H1 (cell line): Measurements from ENCODE around the gene HAO2. TPM values are rescaled to one million over a fixed set of nuclear protein-coding genes. Genes with fewer than 3 reads are reported as not detected.

ENCODE experiments used
- CTCF ChIA-PET: fragments of 300-600 bp; sonication (Branson Sonifier 250); formaldehyde crosslinking; loops from one replicate; lab custom pipeline; 2021; ENCODE audit not compliant: partially characterized antibody; lab: Charles Lee
- POLR2A ChIA-PET: fragments of 300-600 bp; sonication (Branson Sonifier 250); formaldehyde crosslinking; loops from one replicate; lab custom pipeline; 2021; ENCODE audit warnings: inconsistent platforms; ENCODE audit not compliant: partially characterized antibody; lab: Charles Lee
- DNase-seq, 2 experiments: peaks; one replicate each; pipeline versions ENCODE4 v3.0.0 to v3.0.0-alpha.2; 2010 to 2022; ENCODE audit warnings: low spot score in 2 of 2, low read depth in 1 of 2, mixed read lengths in 1 of 2
- FAIRE-seq: peaks from 2 replicates; lab custom pipeline; 2011; peaks lifted over from hg19 to GRCh38; lab: Jason Lieb, UNC
- H2AFZ ChIP-seq: 2 replicates; pipeline ENCODE4 v1.8.1; 2012; ENCODE audit warnings: low read length, inconsistent platforms
- H2AK5ac ChIP-seq: 2 replicates; pipeline ENCODE4 v1.6.1; 2013; ENCODE audit warnings: low read depth, low read length
- H2BK120ac ChIP-seq: replicated peaks from 2 replicates; pipeline ENCODE3; 2013; ENCODE audit warnings: low read depth, low read length, inconsistent platforms
- H2BK12ac ChIP-seq: 2 replicates; pipeline ENCODE4 v1.6.1; 2013; ENCODE audit warnings: low read depth, low read length
- H2BK15ac ChIP-seq: 2 replicates; pipeline ENCODE4 v1.6.1; 2013; ENCODE audit warnings: low read length
- H2BK20ac ChIP-seq: 2 replicates; pipeline ENCODE4 v1.6.1; 2013; ENCODE audit warnings: low read length
- H2BK5ac ChIP-seq: 2 replicates; pipeline ENCODE4 v1.6.1; 2013; ENCODE audit warnings: low read depth, low read length
- H3K14ac ChIP-seq: 2 replicates; pipeline ENCODE4 v1.6.1; 2013; ENCODE audit warnings: inconsistent platforms; ENCODE audit not compliant: insufficient read length
- H3K18ac ChIP-seq: 2 replicates; pipeline ENCODE4 v1.6.1; 2013; ENCODE audit warnings: low read length; ENCODE audit errors: extremely low read depth
- H3K23ac ChIP-seq: 2 replicates; pipeline ENCODE4 v1.6.1; 2013; ENCODE audit warnings: inconsistent platforms; ENCODE audit not compliant: insufficient read length
- H3K23me2 ChIP-seq: 2 replicates; pipeline ENCODE4 v1.6.1; 2013; ENCODE audit warnings: low read depth, low read length
- H3K27ac ChIP-seq: 2 replicates; pipeline ENCODE4 v1.6.1; 2011; ENCODE audit warnings: low read depth, low read length, inconsistent platforms
- H3K27me3 ChIP-seq, 4 experiments: replicated peaks in 1 of 4; 1 replicate in 1 of 4; 2 replicates in 3 of 4; pipeline versions ENCODE4 v1.6.1 to v1.8.1; 2011 to 2013; ENCODE audit warnings: low read length in 3 of 4, mild to moderate bottlenecking in 3 of 4, inconsistent platforms in 2 of 4, mixed read lengths in 2 of 4, moderate library complexity in 1 of 4; ENCODE audit not compliant: control insufficient read depth in 3 of 4, insufficient read depth in 3 of 4; ENCODE audit errors: extremely low read depth in 1 of 4
- H3K36me3 ChIP-seq, 4 experiments: 2 replicates each; pipeline versions ENCODE4 v1.6.1 to v1.8.1; 2011 to 2013; ENCODE audit warnings: mild to moderate bottlenecking in 4 of 4, low read length in 3 of 4, moderate library complexity in 2 of 4, control low read depth in 1 of 4, inconsistent platforms in 1 of 4; ENCODE audit not compliant: insufficient read depth in 4 of 4, control insufficient read depth in 2 of 4
- H3K4ac ChIP-seq: replicated peaks from 2 replicates; pipeline ENCODE3; 2013; ENCODE audit warnings: low read length, low read depth, mixed read lengths, inconsistent platforms; ENCODE audit not compliant: insufficient read length
- H3K4me1 ChIP-seq, 4 experiments: replicated peaks in 1 of 4; 1 replicate in 1 of 4; 2 replicates in 3 of 4; pipeline versions ENCODE4 v1.6.1 to v1.8.1; 2011 to 2013; ENCODE audit warnings: low read length in 3 of 4, inconsistent platforms in 2 of 4, mixed read lengths in 1 of 4; ENCODE audit not compliant: insufficient read depth in 4 of 4, control insufficient read depth in 3 of 4
- H3K4me2 ChIP-seq, 2 experiments: 2 replicates each; pipeline versions ENCODE4 v1.6.1 to v1.8.1; 2011 to 2013; ENCODE audit warnings: low read depth in 2 of 2, low read length in 2 of 2, control low read depth in 1 of 2, inconsistent platforms in 1 of 2, mild to moderate bottlenecking in 1 of 2; ENCODE audit not compliant: insufficient read depth in 1 of 2
- H3K4me3 ChIP-seq, 4 experiments: fragments of 200-600, 300-600 bp in 1 of 4; sonication (generic), shearing (Covaris generic), sonication (Bioruptor Twin) in 1 of 4; 2 replicates each; pipeline versions ENCODE4 v1.5.1 to v1.8.1; 2011 to 2016; ENCODE audit warnings: low read length in 4 of 4, low read depth in 3 of 4, control low read depth in 2 of 4, inconsistent platforms in 2 of 4, mild to moderate bottlenecking in 2 of 4, mixed read lengths in 1 of 4, moderate library complexity in 1 of 4; ENCODE audit not compliant: insufficient read depth in 2 of 4; ENCODE audit errors: extremely low read depth in 1 of 4
- H3K56ac ChIP-seq: replicated peaks from 2 replicates; pipeline ENCODE3; 2013; ENCODE audit warnings: low read depth, mild to moderate bottlenecking, mixed read lengths, low read length, inconsistent platforms; ENCODE audit not compliant: insufficient read length
- H3K79me1 ChIP-seq: 2 replicates; pipeline ENCODE4 v1.6.1; 2013; ENCODE audit warnings: low read depth, low read length, control low read depth
- H3K79me2 ChIP-seq, 2 experiments: 2 replicates each; pipeline versions ENCODE4 v1.6.1 to v1.8.1; 2012 to 2013; ENCODE audit warnings: low read length in 2 of 2, mild to moderate bottlenecking in 2 of 2, inconsistent platforms in 1 of 2; ENCODE audit not compliant: insufficient read depth in 2 of 2, control insufficient read depth in 1 of 2
- H3K9ac ChIP-seq, 4 experiments: replicated peaks in 1 of 4; 1 replicate in 1 of 4; 2 replicates in 3 of 4; pipeline versions ENCODE4 v1.6.1 to v1.8.1; 2011 to 2013; ENCODE audit warnings: low read depth in 3 of 4, low read length in 3 of 4, control low read depth in 2 of 4, mild to moderate bottlenecking in 2 of 4, moderate library complexity in 2 of 4, inconsistent platforms in 1 of 4; ENCODE audit errors: extremely low read depth in 1 of 4
- H3K9me3 ChIP-seq, 2 experiments: 2 replicates each; pipeline versions ENCODE4 v1.6.1 to v1.8.1; 2012 to 2013; ENCODE audit warnings: mild to moderate bottlenecking in 2 of 2, moderate library complexity in 2 of 2, control low read depth in 1 of 2, inconsistent platforms in 1 of 2, low read depth in 1 of 2, low read length in 1 of 2, mixed read lengths in 1 of 2; ENCODE audit not compliant: insufficient read depth in 2 of 2
- H4K20me1 ChIP-seq, 2 experiments: replicated peaks in 1 of 2; 2 replicates each; pipeline versions ENCODE3 to v1.8.1; 2011 to 2013; ENCODE audit warnings: inconsistent platforms in 2 of 2, low read length in 2 of 2, mild to moderate bottlenecking in 1 of 2; ENCODE audit not compliant: insufficient read depth in 2 of 2, control insufficient read depth in 1 of 2
- H4K5ac ChIP-seq: 2 replicates; pipeline ENCODE4 v1.6.1; 2013; ENCODE audit warnings: low read length, low read depth, mixed read lengths, inconsistent platforms; ENCODE audit not compliant: insufficient read length
- H4K8ac ChIP-seq: 2 replicates; pipeline ENCODE4 v1.8.0; 2013; ENCODE audit warnings: mild to moderate bottlenecking, moderate library complexity, low read length, inconsistent platforms; ENCODE audit not compliant: insufficient read depth; ENCODE audit errors: extremely low read depth
- H4K91ac ChIP-seq: replicated peaks from 2 replicates; pipeline ENCODE3; 2013; ENCODE audit warnings: low read length, mixed read lengths, inconsistent platforms; ENCODE audit not compliant: insufficient read length
- ASH2L ChIP-seq: fragments of 200-600, 300-600 bp; sonication (generic); IDR thresholded peaks from one replicate; pipeline ENCODE4 v1.7.1; 2017; ENCODE audit warnings: low read length
- ATF2 ChIP-seq: IDR thresholded peaks from 2 replicates; pipeline ENCODE4 v1.6.1; 2012; ENCODE audit warnings: low read length, inconsistent platforms
- BACH1 ChIP-seq: IDR thresholded peaks from 2 replicates; pipeline ENCODE4 v1.6.1; 2012; ENCODE audit warnings: low read length, improper control_type of control experiment
- CBX5 ChIP-seq: fragments of 300-800, 300-1000 bp; sonication (generic); IDR thresholded peaks from 2 replicates; pipeline ENCODE4 v1.7.1; 2016; ENCODE audit warnings: antibody characterized with exemption, low read length, low read depth
- CTBP2 ChIP-seq: IDR thresholded peaks from 2 replicates; pipeline ENCODE4 v1.7.0; 2011; ENCODE audit warnings: borderline replicate concordance, mild to moderate bottlenecking, moderate library complexity, mixed read lengths, low read length; ENCODE audit not compliant: insufficient read depth, insufficient read length
- GTF2F1 ChIP-seq: IDR thresholded peaks from 2 replicates; pipeline ENCODE4 v1.6.1; 2012; ENCODE audit warnings: low read depth, low read length, improper control_type of control experiment, borderline replicate concordance
- NRF1 ChIP-seq: IDR thresholded peaks from 2 replicates; pipeline ENCODE4 v1.6.1; 2011; ENCODE audit warnings: mild to moderate bottlenecking, low read depth, low read length, improper control_type of control experiment
- POLR2A ChIP-seq, 2 experiments: IDR thresholded peaks; 1 replicate in 1 of 2; 2 replicates in 1 of 2; pipeline ENCODE4 v1.6.1; 2011; ENCODE audit warnings: low read depth in 2 of 2, low read length in 2 of 2, mild to moderate bottlenecking in 2 of 2; ENCODE audit errors: control extremely low read depth in 1 of 2
- POLR2AphosphoS5 ChIP-seq: IDR thresholded peaks from 2 replicates; pipeline ENCODE4 v1.6.1; 2011; ENCODE audit warnings: low read depth, low read length
- SIN3A ChIP-seq, 2 experiments: IDR thresholded peaks in 1 of 2; conservative IDR thresholded peaks in 1 of 2; 2 replicates each; pipeline ENCODE4 v1.6.1; 2011 to 2012; ENCODE audit warnings: low read length in 2 of 2, improper control_type of control experiment in 1 of 2, low read depth in 1 of 2, mild to moderate bottlenecking in 1 of 2
- SP2 ChIP-seq: IDR thresholded peaks from 2 replicates; pipeline ENCODE4 v1.6.1; 2012; ENCODE audit warnings: mild to moderate bottlenecking, low read length, inconsistent platforms
- SUZ12 ChIP-seq: fragments of 200-600 bp; sonication (generic); IDR thresholded peaks from 2 replicates; pipeline ENCODE4 v1.6.1; 2012; ENCODE audit warnings: mild to moderate bottlenecking, inconsistent platforms, low read length, moderate library complexity, mixed read lengths
- TCF12 ChIP-seq: IDR thresholded peaks from 2 replicates; pipeline ENCODE4 v1.6.1; 2011; ENCODE audit warnings: low read depth, mild to moderate bottlenecking, low read length
- WGBS, 2 experiments: shearing (Covaris generic) in 1 of 2; methylation state at CpG; one replicate each; pipeline versions ENCODE4 v1.1.6 to v1.1.7; 2013 to 2015; ENCODE audit warnings: low lambda C conversion rate in 2 of 2, mixed read lengths in 2 of 2, inconsistent platforms in 1 of 2, low coverage in 1 of 2, missing lambda C conversion rate in 1 of 2; ENCODE audit not compliant: insufficient replicate concordance in 2 of 2, insufficient coverage in 1 of 2, insufficient read length in 1 of 2; ENCODE audit errors: extremely low coverage in 1 of 2, missing lambda C conversion rate in 1 of 2; 5-methylcytosine and 5-hydroxymethylcytosine counted together
- polyA plus RNA-seq, 7 experiments: library from polyadenylated mRNA; depleted of rRNA in 3 of 7; stranded (reverse) in 5 of 7; unstranded in 2 of 7; fragments of >200 nt in 5 of 7; fragments of 200-250 nt in 2 of 7; gene quantifications; 1 replicate in 5 of 7; 2 replicates in 1 of 7; 4 replicates in 1 of 7; pipeline versions ENCODE4 v1.2.1 to v1.2.3, GENCODE V29; 2011 to 2013; ENCODE audit warnings: missing spikeins in 2 of 7, mixed read lengths in 2 of 7
- total RNA-seq: library from RNA; stranded (reverse); fragmentation: NEBNext Ultra II Directional; extraction: Animal tissue kit (Norgen Biotek cat#: 25700); gene quantifications from 2 replicates; pipeline ENCODE4 v1.2.1, GENCODE V29; 2021

The HAO2 gene
- total and polyA plus RNA-seq, 2 of the 8 experiments (the other 6 are each of a cell fraction or from before 2014, with no cell fraction given), result not detected

GRCh38 chr1:119379117-119379516 is 10.5 kb downstream of the HAO2 start:
- Histone ChIP-seq H3K4me3 (no peak overlapping the region), H3K36me3 (no peaks in the 10 kb centered on the region), H3K56ac (no peak overlapping the region), H4K8ac (no peak overlapping the region), H3K9ac (no peak overlapping the region), H2BK5ac (no peak overlapping the region), H3K9me3 (no peaks in the 10 kb centered on the region), H3K23me2 (no peaks in the 10 kb centered on the region), H4K91ac (no peak overlapping the region), H3K27me3 (no peaks in the 10 kb centered on the region), H2AK5ac (no peak overlapping the region), H3K4ac (no peak overlapping the region), H3K4me1 (no peaks in the 10 kb centered on the region), H3K23ac (no peak overlapping the region), H3K79me1 (no peaks in the 10 kb centered on the region), H2BK12ac (no peak overlapping the region), H2AFZ (no peak overlapping the region), H3K14ac (no peak overlapping the region)
- WGBS, 2 experiments, result 94% methylated on average over 1 of the region's 1 CpG; no CpG with 5 or more reads in 1 of the 2 experiments
- no peak for DNase-seq
- POLR2A ChIA-PET, result no interaction called here
- TF ChIP-seq ATF2 (no peak), GTF2F1 (no peak), CBX5 (no peak), ASH2L (no peak), POLR2AphosphoS5 (no peak), BACH1 (no peak), POLR2A (IDR thresholded peaks at IDR 0.05; ENCODE audit: control extremely low read depth in 1 of 2, low read depth in 2 of 2, low read length in 2 of 2) (no peak), NRF1 (no peak), SIN3A (conservative IDR thresholded peaks at IDR 0.05 in 1 of 2, IDR thresholded peaks at IDR 0.05 in 1 of 2; ENCODE audit: low read depth in 1 of 2, low read length in 2 of 2) (no peak), SP2 (no peak), CTBP2 (no peak), SUZ12 (no peak), TCF12 (no peak)
- TF ChIP-seq, all 59 proteins: peak for 0
- Histone ChIP-seq H3K27ac (no peak overlapping the region), H2BK20ac (no peak overlapping the region), H2BK15ac (no peak overlapping the region), H3K18ac (no peak overlapping the region), H4K5ac (no peak overlapping the region), H4K20me1 (no peaks in the 10 kb centered on the region), H2BK120ac (no peak overlapping the region), H3K4me2 (no peak overlapping the region), H3K79me2 (no peaks in the 10 kb centered on the region)
- FAIRE-seq, result no peak
- CTCF ChIA-PET, result interaction anchor here (2.0 kb wide), 1 partner anchor 12 kb away, joined by 6 read pairs; no protein-coding TSS in a partner anchor
